IMR-90 (cell line): ENCODE data around the gene SSBP3. TPM values are rescaled to one million over a fixed set of nuclear protein-coding genes. Genes with fewer than 3 reads are reported as not detected.

Source experiments
- ATAC-seq: fragments of 200-7000 bp; cut with Tn5 transposase; 2 replicates; pipeline ENCODE4 v1.9.1; 2020; ENCODE audit warnings: low read depth, mild to moderate bottlenecking, moderate library complexity
- BruUV-seq: library from RNA; stranded (reverse); fragments of 400-500 nt; replicated peaks from 2 replicates; lab custom pipeline; 2021; lab: Mats Ljungman, UMichigan
- CTCF ChIA-PET: fragments of 300-600 bp; formaldehyde crosslinking; extraction: SDS; loops from one replicate; lab custom pipeline; 2021; ENCODE audit warnings: antibody characterized with exemption; lab: Yijun Ruan, JAX
- POLR2A ChIA-PET: fragments of 300-600 bp; sonication (Branson Sonifier 250); formaldehyde crosslinking; loops from one replicate; lab custom pipeline; 2022; ENCODE audit warnings: antibody characterized with exemption; ENCODE audit not compliant: unreplicated experiment; lab: Charles Lee
- DNase-seq: peaks from one replicate; pipeline ENCODE4 v3.0.0; 2013
- H2AFZ ChIP-seq: replicated peaks from 2 replicates; pipeline ENCODE3; 2013; ENCODE audit warnings: low read length, mild to moderate bottlenecking; ENCODE audit not compliant: poor library complexity
- H2AK5ac ChIP-seq: 2 replicates; pipeline ENCODE4 v1.6.1; 2013; ENCODE audit warnings: low read depth, low read length, inconsistent platforms
- H2AK9ac ChIP-seq: replicated peaks from 2 replicates; pipeline ENCODE3; 2013; ENCODE audit warnings: mild to moderate bottlenecking, low read depth, low read length, moderate library complexity; ENCODE audit not compliant: poor library complexity
- H2BK120ac ChIP-seq: 2 replicates; pipeline ENCODE4 v1.6.1; 2013; ENCODE audit warnings: low read depth, low read length, inconsistent platforms
- H2BK15ac ChIP-seq: 3 replicates; pipeline ENCODE4 v1.6.1; 2013; ENCODE audit warnings: low read depth, low read length, inconsistent platforms
- H2BK20ac ChIP-seq: 2 replicates; pipeline ENCODE4 v1.6.1; 2013; ENCODE audit warnings: low read depth, mild to moderate bottlenecking, inconsistent platforms, low read length, moderate library complexity
- H2BK5ac ChIP-seq: 2 replicates; pipeline ENCODE4 v1.6.1; 2013; ENCODE audit warnings: mild to moderate bottlenecking, low read depth, low read length, inconsistent platforms; ENCODE audit not compliant: poor library complexity, severe bottlenecking
- H3K14ac ChIP-seq: replicated peaks from 2 replicates; pipeline ENCODE4 v1.6.1; 2013; ENCODE audit warnings: low read depth, low read length, inconsistent platforms
- H3K18ac ChIP-seq: 2 replicates; pipeline ENCODE4 v1.6.1; 2013; ENCODE audit warnings: low read depth, low read length, control low read depth
- H3K23ac ChIP-seq: 2 replicates; pipeline ENCODE4 v1.6.1; 2013; ENCODE audit warnings: low read depth, low read length, inconsistent platforms
- H3K27ac ChIP-seq: 2 replicates; pipeline ENCODE4 v1.5.1; 2013; ENCODE audit warnings: mild to moderate bottlenecking, control low read depth, low read length; ENCODE audit not compliant: insufficient read depth
- H3K27me3 ChIP-seq: 2 replicates; pipeline ENCODE4 v1.6.1; 2013; ENCODE audit warnings: low read length; ENCODE audit not compliant: control insufficient read depth, insufficient read depth
- H3K36me3 ChIP-seq: 2 replicates; pipeline ENCODE4 v1.6.1; 2013; ENCODE audit warnings: low read length, mixed read lengths; ENCODE audit not compliant: control insufficient read depth, insufficient read depth
- H3K4ac ChIP-seq: 2 replicates; pipeline ENCODE4 v1.6.1; 2013; ENCODE audit warnings: low read depth, low read length, inconsistent platforms
- H3K4me1 ChIP-seq: 2 replicates; pipeline ENCODE4 v1.6.1; 2013; ENCODE audit warnings: low read length, mixed read lengths; ENCODE audit not compliant: control insufficient read depth, insufficient read depth
- H3K4me2 ChIP-seq: 2 replicates; pipeline ENCODE4 v1.6.1; 2013; ENCODE audit warnings: low read depth, mild to moderate bottlenecking, control low read depth, low read length, moderate library complexity
- H3K4me3 ChIP-seq: 2 replicates; pipeline ENCODE4 v1.5.1; 2013; ENCODE audit warnings: low read depth, mild to moderate bottlenecking, control low read depth, low read length, moderate library complexity; ENCODE audit not compliant: insufficient read depth
- H3K56ac ChIP-seq: 2 replicates; pipeline ENCODE4 v1.6.1; 2013; ENCODE audit warnings: low read length, inconsistent platforms; ENCODE audit not compliant: insufficient read depth; ENCODE audit errors: extremely low read depth
- H3K79me1 ChIP-seq, 2 experiments: 2 replicates each; pipeline ENCODE4 v1.6.1; 2013; ENCODE audit warnings: low read length in 2 of 2, inconsistent platforms in 1 of 2, low read depth in 1 of 2
- H3K9ac ChIP-seq: 2 replicates; pipeline ENCODE4 v1.6.1; 2013; ENCODE audit warnings: low read depth, low read length, control low read depth
- H3K9me1 ChIP-seq: 2 replicates; pipeline ENCODE4 v1.6.1; 2013; ENCODE audit warnings: low read length, inconsistent platforms; ENCODE audit not compliant: insufficient read depth
- H3K9me3 ChIP-seq: 2 replicates; pipeline ENCODE4 v1.6.1; 2013; ENCODE audit warnings: low read length; ENCODE audit not compliant: control insufficient read depth, insufficient read depth
- H4K20me1 ChIP-seq: 2 replicates; pipeline ENCODE4 v1.6.1; 2013; ENCODE audit warnings: low read length, inconsistent platforms; ENCODE audit not compliant: insufficient read depth
- H4K5ac ChIP-seq: 2 replicates; pipeline ENCODE4 v1.6.1; 2013; ENCODE audit warnings: mild to moderate bottlenecking, low read depth, low read length, control low read depth
- H4K8ac ChIP-seq, 2 experiments: 2 replicates each; pipeline ENCODE4 v1.6.1; 2013; ENCODE audit warnings: low read depth in 2 of 2, low read length in 2 of 2, control low read depth in 1 of 2, inconsistent platforms in 1 of 2
- H4K91ac ChIP-seq: 2 replicates; pipeline ENCODE4 v1.6.1; 2013; ENCODE audit warnings: low read depth, low read length, inconsistent platforms; ENCODE audit not compliant: insufficient read depth
- BHLHE40 ChIP-seq: fragments of 150-350 bp; IDR thresholded peaks from 2 replicates; pipeline ENCODE4 v1.6.1; 2016; ENCODE audit warnings: mild to moderate bottlenecking, low read depth, low read length
- CEBPB ChIP-seq: IDR thresholded peaks from 2 replicates; pipeline ENCODE4 v1.6.1; 2012; ENCODE audit warnings: low read depth, low read length, improper control_type of control experiment
- CHD1 ChIP-seq: IDR thresholded peaks from 2 replicates; pipeline ENCODE4 v1.6.1; 2012; ENCODE audit warnings: low read depth, low read length, improper control_type of control experiment
- FOS ChIP-seq: fragments of 150-350 bp; IDR thresholded peaks from 2 replicates; pipeline ENCODE4 v1.6.1; 2016; ENCODE audit warnings: low read depth, low read length
- MAFK ChIP-seq: IDR thresholded peaks from 2 replicates; pipeline ENCODE4 v1.6.1; 2012; ENCODE audit warnings: low read depth, low read length, improper control_type of control experiment
- MXI1 ChIP-seq: IDR thresholded peaks from 2 replicates; pipeline ENCODE4 v1.6.1; 2012; ENCODE audit warnings: low read depth, mild to moderate bottlenecking, low read length, moderate library complexity, borderline replicate concordance
- POLR2A ChIP-seq: IDR thresholded peaks from 2 replicates; pipeline ENCODE4 v1.6.1; 2012; ENCODE audit warnings: mild to moderate bottlenecking, low read depth, low read length
- RAD21 ChIP-seq: IDR thresholded peaks from 2 replicates; pipeline ENCODE4 v1.6.1; 2012; ENCODE audit warnings: low read length, improper control_type of control experiment
- WGBS, 2 experiments: methylation state at CpG; one replicate each; pipeline versions ENCODE4 v1.1.5 to v1.1.7; 2013; ENCODE audit warnings: missing lambda C conversion rate in 2 of 2; ENCODE audit not compliant: insufficient read length in 1 of 2; ENCODE audit errors: extremely low coverage in 2 of 2; 5-methylcytosine and 5-hydroxymethylcytosine counted together
- dilution Hi-C: fragments of 300-500 bp; cut with HindIII; formaldehyde crosslinking; loops from one replicate; pipeline ENCODE4 v1.14.3; 2018; ENCODE audit warnings: low sequenced_read_pairs; ENCODE audit not compliant: unreplicated experiment
- in situ Hi-C: fragments of 300-500 bp; cut with MboI; formaldehyde crosslinking; loops from 3 replicates; pipeline ENCODE4 v1.14.3; 2019; ENCODE audit warnings: low sequenced_read_pairs, inconsistent platforms, mixed read lengths
- intact Hi-C: fragments of 100-400 bp; cut with micrococcal nuclease; formaldehyde crosslinking; loops from 2 replicates; pipeline ENCODE4 v1.10.0; 2022
- polyA plus RNA-seq, 3 experiments: library from polyadenylated mRNA; depleted of rRNA; stranded (reverse); fragments of >200 nt; gene quantifications; 2 replicates each; pipeline ENCODE4 v1.2.3, GENCODE V29; 2012; ENCODE audit warnings: low replicate concordance in 1 of 3
- total RNA-seq: library from RNA; depleted of rRNA; stranded (reverse); fragments of >200 nt; gene quantifications from 2 replicates; pipeline ENCODE4 v1.2.3, GENCODE V29; 2012
- TF ChIP-seq, protein P1 (sequence below): fragments of 150-350 bp; IDR thresholded peaks from 2 replicates; pipeline ENCODE4 v1.6.1; 2017; ENCODE audit warnings: mild to moderate bottlenecking, antibody characterized with exemption, low read length, low read depth

Gene SSBP3
- total and polyA plus RNA-seq, 2 of the 4 experiments (the other 2 are of a cell fraction) = 10.9 to 39.6 TPM

DNA sequence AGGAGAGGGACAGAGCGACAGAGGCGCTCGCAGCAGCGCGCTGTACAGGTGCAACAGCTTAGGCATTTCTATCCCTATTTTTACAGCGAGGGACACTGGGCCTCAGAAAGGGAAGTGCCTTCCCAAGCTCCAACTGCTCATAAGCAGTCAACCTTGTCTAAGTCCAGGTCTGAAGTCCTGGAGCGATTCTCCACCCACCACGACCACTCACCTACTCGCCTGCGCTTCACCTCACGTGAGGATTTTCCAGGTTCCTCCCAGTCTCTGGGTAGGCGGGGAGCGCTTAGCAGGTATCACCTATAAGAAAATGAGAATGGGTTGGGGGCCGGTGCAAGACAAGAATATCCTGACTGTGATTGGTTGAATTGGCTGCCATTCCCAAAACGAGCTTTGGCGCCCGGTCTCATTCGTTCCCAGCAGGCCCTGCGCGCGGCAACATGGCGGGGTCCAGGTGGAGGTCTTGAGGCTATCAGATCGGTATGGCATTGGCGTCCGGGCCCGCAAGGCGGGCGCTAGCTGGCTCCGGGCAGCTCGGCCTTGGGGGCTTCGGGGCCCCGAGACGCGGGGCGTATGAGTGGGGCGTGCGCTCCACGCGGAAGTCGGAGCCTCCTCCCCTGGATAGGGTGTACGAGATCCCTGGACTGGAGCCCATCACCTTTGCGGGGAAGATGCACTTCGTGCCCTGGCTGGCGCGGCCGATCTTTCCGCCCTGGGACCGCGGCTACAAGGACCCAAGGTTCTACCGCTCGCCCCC lies 206.3 kb downstream of the SSBP3 start, which contains the start of the genes CYB5RL and MRPL37:
Gene CYB5RL, minus strand, starts transcription at position 266 of the 754 bp plus-strand sequence. CDS start 4,414 bp downstream, outside the sequence.
Gene MRPL37, plus strand, starts transcription at position 403 of the 754 bp plus-strand sequence. Its CDS starts 77 bp downstream, at position 480.
- H4K20me1 ChIP-seq = no peaks in the 10 kb centered on the region
- H2BK15ac ChIP-seq = no peak within 1 kb of the TSS; the same call in 2 of the 3 replicates
- H2BK5ac ChIP-seq = no peak within 1 kb of the TSS
- no peaks in the 10 kb centered on the region for H3K9me3 ChIP-seq
- POLR2A ChIA-PET = interaction anchor here (0.5 to 0.6 kb wide), 2 partner anchors 265 to 689 kb away, joined by 3 read pairs; no protein-coding TSS in a partner anchor
- no peaks in the 10 kb centered on the region for H3K27me3 ChIP-seq
- peak within 1 kb of the TSS; percentile 80 for H2AK9ac ChIP-seq
- H3K27ac ChIP-seq = peak within 1 kb of the TSS; percentile 41
- TF ChIP-seq CHD1 (no peak), MAFK (no peak), MXI1 (peak; percentile 78), RAD21 (0 out of 2 replicates have a peak, but pooled peaks have one; percentile 1), CEBPB (no peak), FOS (peak; percentile 50; the same call in 1 of the 2 replicates), BHLHE40 (peak; percentile 95), POLR2A (peak; percentile 84)
- TF ChIP-seq, protein P1, sequence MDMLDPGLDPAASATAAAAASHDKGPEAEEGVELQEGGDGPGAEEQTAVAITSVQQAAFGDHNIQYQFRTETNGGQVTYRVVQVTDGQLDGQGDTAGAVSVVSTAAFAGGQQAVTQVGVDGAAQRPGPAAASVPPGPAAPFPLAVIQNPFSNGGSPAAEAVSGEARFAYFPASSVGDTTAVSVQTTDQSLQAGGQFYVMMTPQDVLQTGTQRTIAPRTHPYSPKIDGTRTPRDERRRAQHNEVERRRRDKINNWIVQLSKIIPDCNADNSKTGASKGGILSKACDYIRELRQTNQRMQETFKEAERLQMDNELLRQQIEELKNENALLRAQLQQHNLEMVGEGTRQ = peak; percentile 32; the same call in 1 of the 2 replicates
- peak within 1 kb of the TSS; percentile 95 for H2AFZ ChIP-seq
- H3K4me3 ChIP-seq = peak within 1 kb of the TSS; percentile 73
- dilution Hi-C loops = no loop called here
- 0 out of 2 replicates have a peak within 1 kb of the TSS, but pooled peaks have one; percentile 7 for H2BK120ac ChIP-seq
- peaks cover 6% of the 10 kb centered on the region; the same call in 1 of the 2 replicates for H3K9me1 ChIP-seq
- peak within 1 kb of the TSS; percentile 83 to 97 for H4K8ac ChIP-seq
- ATAC-seq = peak; percentile 99
- H3K4me2 ChIP-seq = peak within 1 kb of the TSS; percentile 95
- in situ Hi-C loops = loop anchor here (25.0 kb wide), 1 partner anchor 338 kb away; no protein-coding TSS in a partner anchor
- H4K5ac ChIP-seq = peak within 1 kb of the TSS; percentile 69
- intact Hi-C loops = loop anchor here (1.0 to 2.0 kb wide), 3 partner anchors 79 to 288 kb away; no protein-coding TSS in a partner anchor
- peak; percentile 97 for DNase-seq
- no peak within 1 kb of the TSS for H3K18ac ChIP-seq
- no TSS peak for BruUV-seq
- H4K91ac ChIP-seq = peak within 1 kb of the TSS; percentile 55; the same call in 1 of the 2 replicates
- peak within 1 kb of the TSS; percentile 61 for H2AK5ac ChIP-seq
- H3K4me1 ChIP-seq = peaks cover 4% of the 10 kb centered on the region
- H3K4ac ChIP-seq = peak within 1 kb of the TSS; percentile 65
- 0% methylated on average over 12 of the region's 51 CpGs; no CpG with 5 or more reads in 1 of the 2 experiments for WGBS, 2 experiments
- H3K79me1 ChIP-seq = peaks cover 37 to 47% of the 10 kb centered on the region in 2 experiments
- peaks cover 5% of the 10 kb centered on the region for H3K36me3 ChIP-seq
- peak within 1 kb of the TSS; percentile 66 for H3K9ac ChIP-seq
- CTCF ChIA-PET = interaction anchor here (0.6 kb wide), 1 partner anchor 129 kb away, joined by 3 read pairs; no protein-coding TSS in a partner anchor
- H3K56ac ChIP-seq = peak within 1 kb of the TSS; percentile 30
- no peak within 1 kb of the TSS for H2BK20ac ChIP-seq
- H3K14ac ChIP-seq = peak within 1 kb of the TSS; percentile 47
- peak within 1 kb of the TSS; percentile 18 for H3K23ac ChIP-seq
